GM18502 (cell line): ENCODE measurements around the gene SAMD10.
"Not testable (repeated sequence)": the region's sequence is repeated elsewhere in the genome, so short reads cannot be mapped to it uniquely, and the experiment has no call there.

Experiments used
- ATAC-seq: cut with Tn5 transposase; IDR thresholded peaks from one replicate; pipeline ENCODE4 v1.9.1; 2021; ENCODE audit warnings: mild to moderate bottlenecking; ENCODE audit not compliant: unreplicated experiment, poor library complexity

The SAMD10 gene

GRCh38 chr20:63970714-63971431 is 8.6 kb downstream of the SAMD10 start:
- no peak for ATAC-seq

GRCh38 chr20:63969838-63970713 is 9.4 kb downstream of the SAMD10 start, which contains the start of gene ZNF512B:
Gene ZNF512B, minus strand, starts transcription at chr20:63969930. Its CDS starts 1,980 bp downstream, at chr20:63967950.
- no peak for ATAC-seq

- no peak for ATAC-seq
Observed at GRCh38 chr20:63968928-63969760, 10.3 kb downstream of the SAMD10 start.

- ATAC-seq, result no peak
Observed at GRCh38 chr20:63968136-63968927, 11.1 kb downstream of the SAMD10 start.

- ATAC-seq, result no peak
Observed at GRCh38 chr20:63967330-63968135, 11.9 kb downstream of the SAMD10 start.

GRCh38 chr20:63966944-63967322 is 12.5 kb downstream of the SAMD10 start:
- no peak for ATAC-seq

GRCh38 chr20:63966172-63966943 is 13.1 kb downstream of the SAMD10 start:
- ATAC-seq, result no peak

GRCh38 chr20:63964412-63964811 is 15.0 kb downstream of the SAMD10 start:
- no peak for ATAC-seq

- ATAC-seq, result no peak
Observed at GRCh38 chr20:63963784-63964301, 15.6 kb downstream of the SAMD10 start.

- ATAC-seq, result no peak
Observed at GRCh38 chr20:63963348-63963741, 16.1 kb downstream of the SAMD10 start.

GRCh38 chr20:63962426-63963347 is 16.8 kb downstream of the SAMD10 start:
- no peak for ATAC-seq

- ATAC-seq, result no peak
Observed at GRCh38 chr20:63961664-63962425, 17.6 kb downstream of the SAMD10 start.

- not testable (repeated sequence) for ATAC-seq
Observed at GRCh38 chr20:63960654-63961621, 18.5 kb downstream of the SAMD10 start.

GRCh38 chr20:63959699-63960075 is 19.8 kb downstream of the SAMD10 start:
- no peak for ATAC-seq
